Body of pancreas (tissue), 4 donors: ENCODE measurements around the gene KCNAB1. TPM values are rescaled to one million over a fixed set of nuclear protein-coding genes. Genes with fewer than 3 reads are reported as not detected.
A peak's percentile ranks its signal among the peaks of the same experiment; 100 is the strongest.
"Not testable (repeated sequence)": the region's sequence is repeated elsewhere in the genome, so short reads cannot be mapped to it uniquely, and the experiment has no call there.

ENCODE experiments used
- ATAC-seq: fragments of 150-250 bp; one replicate; pipeline ENCODE4 v1.9.1; 2016
- DNase-seq, 4 donors: peaks; one replicate each; pipeline ENCODE4 v3.0.0-alpha.2; 2019
- H3K27ac ChIP-seq, 4 donors: fragments of 200-600 bp; sonication (generic); 1 replicate in 3 of 4; 2 replicates in 1 of 4; pipeline versions ENCODE4 v1.5.1 to v1.6.1; 2016 to 2019; ENCODE audit warnings: mild to moderate bottlenecking in 1 of 4, mixed read lengths in 1 of 4, moderate library complexity in 1 of 4
- H3K27me3 ChIP-seq, 2 donors: fragments of 200-600 bp; sonication (generic); one replicate each; pipeline ENCODE4 v1.6.0; 2016; ENCODE audit warnings: mild to moderate bottlenecking in 1 of 2
- H3K36me3 ChIP-seq, 2 donors: fragments of 200-600 bp; sonication (generic); replicated peaks in 1 of 2; 2 replicates each; pipeline ENCODE4 v1.5.1; 2016; ENCODE audit warnings: low read depth in 2 of 2; ENCODE audit not compliant: insufficient read depth in 1 of 2
- H3K4me1 ChIP-seq: fragments of 200-600 bp; sonication (generic); one replicate; pipeline ENCODE4 v1.6.0; 2016
- H3K4me3 ChIP-seq, 2 donors: fragments of 200-600 bp; sonication (generic); 1 replicate in 1 of 2; 2 replicates in 1 of 2; pipeline ENCODE4 v1.5.1; 2016 to 2019
- H3K9me3 ChIP-seq, 3 donors: fragments of 200-600 bp; sonication (generic); 1 replicate in 2 of 3; 2 replicates in 1 of 3; pipeline ENCODE4 v1.5.1; 2016
- CTCF ChIP-seq, 7 experiments: fragments of 450-650 bp in 4 of 7; fragments of 200-600 bp in 3 of 7; sonication (generic) in 3 of 7; IDR thresholded peaks; one replicate each; pipeline ENCODE4 v1.5.1; 2016 to 2019; ENCODE audit warnings: antibody characterized with exemption in 7 of 7
- POLR2A ChIP-seq, 3 donors: fragments of 450-650 bp; IDR thresholded peaks; one replicate each; pipeline ENCODE4 v1.6.1; 2016; ENCODE audit warnings: antibody characterized with exemption in 3 of 3, mild to moderate bottlenecking in 2 of 3
- WGBS, 2 donors: methylation state at CpG; one replicate each; pipeline ENCODE4 v1.1.5; 2017; 5-methylcytosine and 5-hydroxymethylcytosine counted together
- intact Hi-C: fragments of 100-400 bp; cut with DNase I; formaldehyde crosslinking; loops from one replicate; pipeline ENCODE4 v1.15.1; 2023
- total RNA-seq, 2 donors: library from RNA; depleted of rRNA; stranded (reverse); fragments of >200 nt; gene quantifications; one replicate each; pipeline ENCODE4 v1.1.0, GENCODE V29; 2016

Gene KCNAB1
- total RNA-seq, 2 donors from 2014 or later, result 5.2 to 5.3 TPM

- no peak for DNase-seq
- H3K27me3 ChIP-seq, result peaks cover 0 to 4% of the 10 kb centered on the region in 2 donors
- no peak overlapping the region for H3K4me3 ChIP-seq
- WGBS, 2 donors, result 71 to 79% methylated on average over 2 of the region's 2 CpGs
- H3K27ac ChIP-seq, result no peak overlapping the region
- TF ChIP-seq POLR2A (IDR thresholded peaks at IDR 0.05), result no peak
- TF ChIP-seq CTCF (IDR thresholded peaks at IDR 0.05), result no peak
- no peaks in the 10 kb centered on the region for H3K4me1 ChIP-seq
- ATAC-seq, result no peak
- intact Hi-C loops, result no loop called here
- H3K9me3 ChIP-seq, result no peaks in the 10 kb centered on the region
- no peaks in the 10 kb centered on the region for H3K36me3 ChIP-seq
Observed at GRCh38 chr3:156094391-156094790, 26.0 kb upstream of the KCNAB1 start.

GRCh38 chr3:156095652-156096051, 24.7 kb upstream of the KCNAB1 start:
- intact Hi-C loops, result not testable (repeated sequence)

GRCh38 chr3:156098437-156099035, 21.8 kb upstream of the KCNAB1 start:
- Histone ChIP-seq H3K9me3 (no peaks in the 10 kb centered on the region), H3K27ac (peak overlapping the region in 1 of 4 donors; percentile 48), H3K27me3 (no peaks in the 10 kb centered on the region), H3K4me1 (peaks cover 14% of the 10 kb centered on the region), H3K4me3 (no peak overlapping the region), H3K36me3 (no peaks in the 10 kb centered on the region)
- WGBS, 2 donors, result 84 to 86% methylated on average over 4 of the region's 4 CpGs
- TF ChIP-seq POLR2A (IDR thresholded peaks at IDR 0.05) (no peak), CTCF (IDR thresholded peaks at IDR 0.05) (no peak)
- intact Hi-C loops, result no loop called here
- no peak for ATAC-seq
- no peak for DNase-seq

More at GRCh38 chr3:156095652-156096051, 24.7 kb upstream of the KCNAB1 start:
- H3K4me1 ChIP-seq, H3K27me3 ChIP-seq, DNase-seq, H3K27ac ChIP-seq, H3K9me3 ChIP-seq, ATAC-seq, H3K4me3 ChIP-seq, H3K36me3 ChIP-seq: not testable (repeated sequence)
- 89 to 96% methylated on average over 4 of the region's 4 CpGs for WGBS, 2 donors

GRCh38 chr3:156099348-156099747, 21.0 kb upstream of the KCNAB1 start:
- ATAC-seq, intact Hi-C loops, H3K27me3 ChIP-seq, H3K36me3 ChIP-seq, DNase-seq, H3K4me3 ChIP-seq, H3K9me3 ChIP-seq: not testable (repeated sequence)
- WGBS, 2 donors, result 34 to 83% methylated on average over 2 to 24 of the region's 27 CpGs
- peaks cover 18% of the 10 kb centered on the region for H3K4me1 ChIP-seq
- H3K27ac ChIP-seq, result peak overlapping the region in 2 of 4 donors; percentile 13 to 48

GRCh38 chr3:156099984-156100383, 20.4 kb upstream of the KCNAB1 start:
- H3K9me3 ChIP-seq, H3K4me3 ChIP-seq, H3K36me3 ChIP-seq, H3K27ac ChIP-seq, ATAC-seq, DNase-seq, intact Hi-C loops, H3K27me3 ChIP-seq: not testable (repeated sequence)
- WGBS, 2 donors, result 73 to 80% methylated on average over 9 of the region's 9 CpGs
- H3K4me1 ChIP-seq, result peaks cover 18% of the 10 kb centered on the region

GRCh38 chr3:156102267-156102931, 18.0 kb upstream of the KCNAB1 start:
- no peak overlapping the region for H3K4me3 ChIP-seq
- 28 to 34% methylated on average over 4 of the region's 4 CpGs for WGBS, 2 donors
- TF ChIP-seq POLR2A (IDR thresholded peaks at IDR 0.05) (no peak), CTCF (IDR thresholded peaks at IDR 0.05) (no peak)
- intact Hi-C loops, result no loop called here
- DNase-seq (no peak), ATAC-seq (peak; percentile 42)
- peak overlapping the region in 3 of 4 donors; percentile 19 to 58 (median 50) for H3K27ac ChIP-seq
- H3K27me3 ChIP-seq, result no peaks in the 10 kb centered on the region
- no peaks in the 10 kb centered on the region for H3K36me3 ChIP-seq
- H3K9me3 ChIP-seq, result no peaks in the 10 kb centered on the region
- peaks cover 31% of the 10 kb centered on the region for H3K4me1 ChIP-seq
